Gastrocnemius medialis (tissue), 4 donors: Measurements from ENCODE around the gene GNAQ.

Experiments
- CTCF ChIP-seq, 5 experiments: fragments of 450-650 bp in 3 of 5; fragments of 200-600 bp in 2 of 5; sonication (generic) in 2 of 5; IDR thresholded peaks in 4 of 5; conservative IDR thresholded peaks in 1 of 5; 1 replicate in 4 of 5; 2 replicates in 1 of 5; pipeline ENCODE4 v1.5.1; 2016 to 2019; ENCODE audit warnings: antibody characterized with exemption in 5 of 5, mild to moderate bottlenecking in 3 of 5, moderate library complexity in 3 of 5
- POLR2A ChIP-seq, 2 donors: fragments of 450-650 bp; IDR thresholded peaks; one replicate each; pipeline ENCODE4 v1.6.1; 2017; ENCODE audit warnings: antibody characterized with exemption in 2 of 2, mild to moderate bottlenecking in 2 of 2, moderate library complexity in 2 of 2

GRCh38 chr9:77969083-77969482 lies 62.5 kb downstream of the GNAQ start:
- no peak for TF ChIP-seq CTCF (IDR thresholded peaks at IDR 0.05 in 4 of 5, conservative IDR thresholded peaks at IDR 0.05 in 1 of 5)
- TF ChIP-seq POLR2A (IDR thresholded peaks at IDR 0.05) = no peak
